IMR-90 (cell line): Measurements from ENCODE around the gene ZNF407. TPM values are rescaled to one million over a fixed set of nuclear protein-coding genes. Genes with fewer than 3 reads are reported as not detected.

Experiments used
- ATAC-seq: fragments of 200-7000 bp; cut with Tn5 transposase; 2 replicates; pipeline ENCODE4 v1.9.1; 2020; ENCODE audit warnings: low read depth, mild to moderate bottlenecking, moderate library complexity
- BruUV-seq: library from RNA; stranded (reverse); fragments of 400-500 nt; replicated peaks from 2 replicates; lab custom pipeline; 2021; lab: Mats Ljungman, UMichigan
- CTCF ChIA-PET: fragments of 300-600 bp; formaldehyde crosslinking; extraction: SDS; loops from one replicate; lab custom pipeline; 2021; ENCODE audit warnings: antibody characterized with exemption; lab: Yijun Ruan, JAX
- POLR2A ChIA-PET: fragments of 300-600 bp; sonication (Branson Sonifier 250); formaldehyde crosslinking; loops from one replicate; lab custom pipeline; 2022; ENCODE audit warnings: antibody characterized with exemption; ENCODE audit not compliant: unreplicated experiment; lab: Charles Lee
- DNase-seq: peaks from one replicate; pipeline ENCODE4 v3.0.0; 2013
- H2AFZ ChIP-seq: replicated peaks from 2 replicates; pipeline ENCODE3; 2013; ENCODE audit warnings: low read length, mild to moderate bottlenecking; ENCODE audit not compliant: poor library complexity
- H2AK5ac ChIP-seq: 2 replicates; pipeline ENCODE4 v1.6.1; 2013; ENCODE audit warnings: low read depth, low read length, inconsistent platforms
- H2AK9ac ChIP-seq: replicated peaks from 2 replicates; pipeline ENCODE3; 2013; ENCODE audit warnings: mild to moderate bottlenecking, low read depth, low read length, moderate library complexity; ENCODE audit not compliant: poor library complexity
- H2BK120ac ChIP-seq: 2 replicates; pipeline ENCODE4 v1.6.1; 2013; ENCODE audit warnings: low read depth, low read length, inconsistent platforms
- H2BK15ac ChIP-seq: 3 replicates; pipeline ENCODE4 v1.6.1; 2013; ENCODE audit warnings: low read depth, low read length, inconsistent platforms
- H2BK20ac ChIP-seq: 2 replicates; pipeline ENCODE4 v1.6.1; 2013; ENCODE audit warnings: low read depth, mild to moderate bottlenecking, inconsistent platforms, low read length, moderate library complexity
- H2BK5ac ChIP-seq: 2 replicates; pipeline ENCODE4 v1.6.1; 2013; ENCODE audit warnings: mild to moderate bottlenecking, low read depth, low read length, inconsistent platforms; ENCODE audit not compliant: poor library complexity, severe bottlenecking
- H3K14ac ChIP-seq: replicated peaks from 2 replicates; pipeline ENCODE4 v1.6.1; 2013; ENCODE audit warnings: low read depth, low read length, inconsistent platforms
- H3K18ac ChIP-seq: 2 replicates; pipeline ENCODE4 v1.6.1; 2013; ENCODE audit warnings: low read depth, low read length, control low read depth
- H3K23ac ChIP-seq: 2 replicates; pipeline ENCODE4 v1.6.1; 2013; ENCODE audit warnings: low read depth, low read length, inconsistent platforms
- H3K27ac ChIP-seq: 2 replicates; pipeline ENCODE4 v1.5.1; 2013; ENCODE audit warnings: mild to moderate bottlenecking, control low read depth, low read length; ENCODE audit not compliant: insufficient read depth
- H3K27me3 ChIP-seq: 2 replicates; pipeline ENCODE4 v1.6.1; 2013; ENCODE audit warnings: low read length; ENCODE audit not compliant: control insufficient read depth, insufficient read depth
- H3K36me3 ChIP-seq: 2 replicates; pipeline ENCODE4 v1.6.1; 2013; ENCODE audit warnings: low read length, mixed read lengths; ENCODE audit not compliant: control insufficient read depth, insufficient read depth
- H3K4ac ChIP-seq: 2 replicates; pipeline ENCODE4 v1.6.1; 2013; ENCODE audit warnings: low read depth, low read length, inconsistent platforms
- H3K4me1 ChIP-seq: 2 replicates; pipeline ENCODE4 v1.6.1; 2013; ENCODE audit warnings: low read length, mixed read lengths; ENCODE audit not compliant: control insufficient read depth, insufficient read depth
- H3K4me2 ChIP-seq: 2 replicates; pipeline ENCODE4 v1.6.1; 2013; ENCODE audit warnings: low read depth, mild to moderate bottlenecking, control low read depth, low read length, moderate library complexity
- H3K4me3 ChIP-seq: 2 replicates; pipeline ENCODE4 v1.5.1; 2013; ENCODE audit warnings: low read depth, mild to moderate bottlenecking, control low read depth, low read length, moderate library complexity; ENCODE audit not compliant: insufficient read depth
- H3K56ac ChIP-seq: 2 replicates; pipeline ENCODE4 v1.6.1; 2013; ENCODE audit warnings: low read length, inconsistent platforms; ENCODE audit not compliant: insufficient read depth; ENCODE audit errors: extremely low read depth
- H3K79me1 ChIP-seq, 2 experiments: 2 replicates each; pipeline ENCODE4 v1.6.1; 2013; ENCODE audit warnings: low read length in 2 of 2, inconsistent platforms in 1 of 2, low read depth in 1 of 2
- H3K9ac ChIP-seq: 2 replicates; pipeline ENCODE4 v1.6.1; 2013; ENCODE audit warnings: low read depth, low read length, control low read depth
- H3K9me1 ChIP-seq: 2 replicates; pipeline ENCODE4 v1.6.1; 2013; ENCODE audit warnings: low read length, inconsistent platforms; ENCODE audit not compliant: insufficient read depth
- H3K9me3 ChIP-seq: 2 replicates; pipeline ENCODE4 v1.6.1; 2013; ENCODE audit warnings: low read length; ENCODE audit not compliant: control insufficient read depth, insufficient read depth
- H4K20me1 ChIP-seq: 2 replicates; pipeline ENCODE4 v1.6.1; 2013; ENCODE audit warnings: low read length, inconsistent platforms; ENCODE audit not compliant: insufficient read depth
- H4K5ac ChIP-seq: 2 replicates; pipeline ENCODE4 v1.6.1; 2013; ENCODE audit warnings: mild to moderate bottlenecking, low read depth, low read length, control low read depth
- H4K8ac ChIP-seq, 2 experiments: 2 replicates each; pipeline ENCODE4 v1.6.1; 2013; ENCODE audit warnings: low read depth in 2 of 2, low read length in 2 of 2, control low read depth in 1 of 2, inconsistent platforms in 1 of 2
- H4K91ac ChIP-seq: 2 replicates; pipeline ENCODE4 v1.6.1; 2013; ENCODE audit warnings: low read depth, low read length, inconsistent platforms; ENCODE audit not compliant: insufficient read depth
- BHLHE40 ChIP-seq: fragments of 150-350 bp; IDR thresholded peaks from 2 replicates; pipeline ENCODE4 v1.6.1; 2016; ENCODE audit warnings: mild to moderate bottlenecking, low read depth, low read length
- CEBPB ChIP-seq: IDR thresholded peaks from 2 replicates; pipeline ENCODE4 v1.6.1; 2012; ENCODE audit warnings: low read depth, low read length, improper control_type of control experiment
- CHD1 ChIP-seq: IDR thresholded peaks from 2 replicates; pipeline ENCODE4 v1.6.1; 2012; ENCODE audit warnings: low read depth, low read length, improper control_type of control experiment
- FOS ChIP-seq: fragments of 150-350 bp; IDR thresholded peaks from 2 replicates; pipeline ENCODE4 v1.6.1; 2016; ENCODE audit warnings: low read depth, low read length
- MAFK ChIP-seq: IDR thresholded peaks from 2 replicates; pipeline ENCODE4 v1.6.1; 2012; ENCODE audit warnings: low read depth, low read length, improper control_type of control experiment
- MAZ ChIP-seq: IDR thresholded peaks from 2 replicates; pipeline ENCODE4 v1.6.1; 2012; ENCODE audit warnings: low read depth, mild to moderate bottlenecking, low read length, improper control_type of control experiment, moderate library complexity, borderline replicate concordance
- MXI1 ChIP-seq: IDR thresholded peaks from 2 replicates; pipeline ENCODE4 v1.6.1; 2012; ENCODE audit warnings: low read depth, mild to moderate bottlenecking, low read length, moderate library complexity, borderline replicate concordance
- NFE2L2 ChIP-seq: fragments of 150-350 bp; IDR thresholded peaks from 2 replicates; pipeline ENCODE4 v1.6.1; 2016; ENCODE audit warnings: low read depth, mild to moderate bottlenecking, low read length
- POLR2A ChIP-seq: IDR thresholded peaks from 2 replicates; pipeline ENCODE4 v1.6.1; 2012; ENCODE audit warnings: mild to moderate bottlenecking, low read depth, low read length
- RAD21 ChIP-seq: IDR thresholded peaks from 2 replicates; pipeline ENCODE4 v1.6.1; 2012; ENCODE audit warnings: low read length, improper control_type of control experiment
- RCOR1 ChIP-seq: IDR thresholded peaks from 2 replicates; pipeline ENCODE4 v1.6.1; 2012; ENCODE audit warnings: mild to moderate bottlenecking, low read length, improper control_type of control experiment; ENCODE audit not compliant: insufficient replicate concordance
- RFX5 ChIP-seq: IDR thresholded peaks from 2 replicates; pipeline ENCODE4 v1.8.0; 2012; ENCODE audit warnings: low read depth, mild to moderate bottlenecking, low read length, moderate library complexity
- SMC3 ChIP-seq: fragments of 150-350 bp; IDR thresholded peaks from 2 replicates; pipeline ENCODE4 v1.6.1; 2016; ENCODE audit warnings: low read depth, mild to moderate bottlenecking, antibody characterized with exemption, low read length, moderate library complexity
- WGBS, 2 experiments: methylation state at CpG; one replicate each; pipeline versions ENCODE4 v1.1.5 to v1.1.7; 2013; ENCODE audit warnings: missing lambda C conversion rate in 2 of 2; ENCODE audit not compliant: insufficient read length in 1 of 2; ENCODE audit errors: extremely low coverage in 2 of 2; 5-methylcytosine and 5-hydroxymethylcytosine counted together
- dilution Hi-C: fragments of 300-500 bp; cut with HindIII; formaldehyde crosslinking; loops from one replicate; pipeline ENCODE4 v1.14.3; 2018; ENCODE audit warnings: low sequenced_read_pairs; ENCODE audit not compliant: unreplicated experiment
- in situ Hi-C: fragments of 300-500 bp; cut with MboI; formaldehyde crosslinking; loops from 3 replicates; pipeline ENCODE4 v1.14.3; 2019; ENCODE audit warnings: low sequenced_read_pairs, inconsistent platforms, mixed read lengths
- intact Hi-C: fragments of 100-400 bp; cut with micrococcal nuclease; formaldehyde crosslinking; loops from 2 replicates; pipeline ENCODE4 v1.10.0; 2022
- polyA plus RNA-seq, 3 experiments: library from polyadenylated mRNA; depleted of rRNA; stranded (reverse); fragments of >200 nt; gene quantifications; 2 replicates each; pipeline ENCODE4 v1.2.3, GENCODE V29; 2012; ENCODE audit warnings: low replicate concordance in 1 of 3
- total RNA-seq: library from RNA; depleted of rRNA; stranded (reverse); fragments of >200 nt; gene quantifications from 2 replicates; pipeline ENCODE4 v1.2.3, GENCODE V29; 2012
- TF ChIP-seq, protein P1 (sequence below): fragments of 150-350 bp; IDR thresholded peaks from 2 replicates; pipeline ENCODE4 v1.6.1; 2016; ENCODE audit warnings: low read depth, mild to moderate bottlenecking, low read length, moderate library complexity, borderline replicate concordance
- TF ChIP-seq, protein P2 (sequence below): conservative IDR thresholded peaks from 2 replicates; pipeline ENCODE4 v1.5.1; 2012; ENCODE audit warnings: mild to moderate bottlenecking, low read depth, low read length, improper control_type of control experiment
- TF ChIP-seq, protein P3 (sequence below): fragments of 150-350 bp; IDR thresholded peaks from 2 replicates; pipeline ENCODE4 v1.6.1; 2017; ENCODE audit warnings: mild to moderate bottlenecking, antibody characterized with exemption, low read length, low read depth

ZNF407 gene
- total and polyA plus RNA-seq, 2 of the 4 experiments (the other 2 are of a cell fraction), result 3.1 to 20.1 TPM

GRCh38 chr18:74732380-74732779 lies 134.7 kb downstream of the ZNF407 start:
- BruUV-seq, result no TSS peak
- in situ Hi-C loops (no loop called here), intact Hi-C loops (no loop called here), dilution Hi-C loops (no loop called here)
- H3K14ac ChIP-seq, result peak overlapping the region; percentile 93
- peaks cover 14% of the 10 kb centered on the region for H3K9me1 ChIP-seq
- H3K56ac ChIP-seq, result peak overlapping the region; percentile 22; the same call in 1 of the 2 replicates
- peak overlapping the region; percentile 77; the same call in 1 of the 2 replicates for H3K18ac ChIP-seq
- WGBS, 2 experiments, result no CpG with 5 or more reads among the region's 1 CpG
- no peak for ATAC-seq
- H2AFZ ChIP-seq, result no peak overlapping the region
- no peak overlapping the region for H3K27ac ChIP-seq
- H4K20me1 ChIP-seq, result no peaks in the 10 kb centered on the region
- H3K9me3 ChIP-seq, result no peaks in the 10 kb centered on the region
- no peak overlapping the region for H3K4me3 ChIP-seq
- H3K4me2 ChIP-seq, result no peak overlapping the region
- H2AK5ac ChIP-seq, result peak overlapping the region; percentile 53; the same call in 1 of the 2 replicates
- H3K79me1 ChIP-seq, result peaks cover 18 to 41% of the 10 kb centered on the region in 2 experiments
- H2AK9ac ChIP-seq, result no peak overlapping the region
- H2BK5ac ChIP-seq, result peak overlapping the region; percentile 29
- H2BK120ac ChIP-seq, result peak overlapping the region; percentile 89
- H4K8ac ChIP-seq, result peak overlapping the region in 1 of 2 experiments; percentile 62; a peak in 2 of 4 replicates
- H4K5ac ChIP-seq, result peak overlapping the region; percentile 80; the same call in 1 of the 2 replicates
- H4K91ac ChIP-seq, result peak overlapping the region; percentile 73; the same call in 1 of the 2 replicates
- peak overlapping the region; percentile 80; the same call in 2 of the 3 replicates for H2BK15ac ChIP-seq
- TF ChIP-seq SMC3 (no peak), CHD1 (no peak), POLR2A (no peak), NFE2L2 (no peak), RCOR1 (no peak), FOS (no peak), RAD21 (no peak), MAZ (no peak), CEBPB (no peak), RFX5 (no peak), MAFK (no peak), BHLHE40 (no peak), MXI1 (no peak)
- TF ChIP-seq, protein P1, sequence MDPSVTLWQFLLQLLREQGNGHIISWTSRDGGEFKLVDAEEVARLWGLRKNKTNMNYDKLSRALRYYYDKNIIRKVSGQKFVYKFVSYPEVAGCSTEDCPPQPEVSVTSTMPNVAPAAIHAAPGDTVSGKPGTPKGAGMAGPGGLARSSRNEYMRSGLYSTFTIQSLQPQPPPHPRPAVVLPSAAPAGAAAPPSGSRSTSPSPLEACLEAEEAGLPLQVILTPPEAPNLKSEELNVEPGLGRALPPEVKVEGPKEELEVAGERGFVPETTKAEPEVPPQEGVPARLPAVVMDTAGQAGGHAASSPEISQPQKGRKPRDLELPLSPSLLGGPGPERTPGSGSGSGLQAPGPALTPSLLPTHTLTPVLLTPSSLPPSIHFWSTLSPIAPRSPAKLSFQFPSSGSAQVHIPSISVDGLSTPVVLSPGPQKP, result no peak
- TF ChIP-seq, protein P2, sequence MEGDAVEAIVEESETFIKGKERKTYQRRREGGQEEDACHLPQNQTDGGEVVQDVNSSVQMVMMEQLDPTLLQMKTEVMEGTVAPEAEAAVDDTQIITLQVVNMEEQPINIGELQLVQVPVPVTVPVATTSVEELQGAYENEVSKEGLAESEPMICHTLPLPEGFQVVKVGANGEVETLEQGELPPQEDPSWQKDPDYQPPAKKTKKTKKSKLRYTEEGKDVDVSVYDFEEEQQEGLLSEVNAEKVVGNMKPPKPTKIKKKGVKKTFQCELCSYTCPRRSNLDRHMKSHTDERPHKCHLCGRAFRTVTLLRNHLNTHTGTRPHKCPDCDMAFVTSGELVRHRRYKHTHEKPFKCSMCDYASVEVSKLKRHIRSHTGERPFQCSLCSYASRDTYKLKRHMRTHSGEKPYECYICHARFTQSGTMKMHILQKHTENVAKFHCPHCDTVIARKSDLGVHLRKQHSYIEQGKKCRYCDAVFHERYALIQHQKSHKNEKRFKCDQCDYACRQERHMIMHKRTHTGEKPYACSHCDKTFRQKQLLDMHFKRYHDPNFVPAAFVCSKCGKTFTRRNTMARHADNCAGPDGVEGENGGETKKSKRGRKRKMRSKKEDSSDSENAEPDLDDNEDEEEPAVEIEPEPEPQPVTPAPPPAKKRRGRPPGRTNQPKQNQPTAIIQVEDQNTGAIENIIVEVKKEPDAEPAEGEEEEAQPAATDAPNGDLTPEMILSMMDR, result no peak
- TF ChIP-seq, protein P3, sequence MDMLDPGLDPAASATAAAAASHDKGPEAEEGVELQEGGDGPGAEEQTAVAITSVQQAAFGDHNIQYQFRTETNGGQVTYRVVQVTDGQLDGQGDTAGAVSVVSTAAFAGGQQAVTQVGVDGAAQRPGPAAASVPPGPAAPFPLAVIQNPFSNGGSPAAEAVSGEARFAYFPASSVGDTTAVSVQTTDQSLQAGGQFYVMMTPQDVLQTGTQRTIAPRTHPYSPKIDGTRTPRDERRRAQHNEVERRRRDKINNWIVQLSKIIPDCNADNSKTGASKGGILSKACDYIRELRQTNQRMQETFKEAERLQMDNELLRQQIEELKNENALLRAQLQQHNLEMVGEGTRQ, result no peak
- peak overlapping the region; percentile 41 for H3K23ac ChIP-seq
- ChIA-PET POLR2A (interaction anchor here (0.6 kb wide), 1 partner anchor 27 kb away, joined by 6 read pairs; no protein-coding TSS in a partner anchor), CTCF (no interaction called here)
- H3K36me3 ChIP-seq, result no peaks in the 10 kb centered on the region
- H3K27me3 ChIP-seq, result no peaks in the 10 kb centered on the region
- peak overlapping the region; percentile 76; the same call in 1 of the 2 replicates for H3K4ac ChIP-seq
- DNase-seq, result no peak
- H3K4me1 ChIP-seq, result peaks cover 3% of the 10 kb centered on the region
- H2BK20ac ChIP-seq, result peak overlapping the region; percentile 90
- H3K9ac ChIP-seq, result no peak overlapping the region
